Stimulated activated CD8-positive, alpha-beta memory T cell treated with anti-CD3 and anti-CD28 coated beads, Interleukin-15, amount 100 ng/mL, for 4 hours (primary cell): ENCODE data around the gene KLHL20.

Experiments
- DNase-seq, 2 donors: peaks; one replicate each; pipeline ENCODE4 v3.0.0-alpha.2; 2020; ENCODE audit warnings: low read depth in 2 of 2

KLHL20 gene

DNA sequence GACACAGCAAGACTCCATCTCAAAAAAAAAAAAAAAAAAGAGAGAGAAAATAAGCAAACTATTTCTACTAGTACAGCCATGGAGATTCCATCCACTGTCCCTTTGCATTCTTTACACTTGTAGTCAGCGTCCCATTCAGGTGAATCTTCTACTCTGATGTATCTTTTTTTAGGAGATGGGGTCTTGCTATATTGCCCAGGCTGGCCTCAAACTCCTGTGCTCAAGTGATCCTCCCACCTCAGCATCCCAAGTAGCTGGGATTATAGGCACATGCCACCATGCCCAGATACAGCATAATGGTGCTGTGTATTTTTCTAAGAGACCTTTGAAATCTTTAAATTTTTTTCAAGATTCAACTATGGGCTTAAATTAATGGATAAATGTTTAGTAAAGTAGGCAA, 118.0 kb downstream of the KLHL20 start:
- no peak for DNase-seq
